GM10266 (cell line): ENCODE results near the gene QRICH1.

ENCODE experiments used
- DNase-seq: peaks from one replicate; pipeline ENCODE4 v3.0.0; 2012; ENCODE audit errors: extremely low spot score
- TF ChIP-seq, protein P1 (sequence below): IDR thresholded peaks from 2 replicates; pipeline ENCODE4 v1.5.1; 2012; ENCODE audit warnings: mild to moderate bottlenecking, low read depth; ENCODE audit not compliant: control insufficient read depth, insufficient read depth; ENCODE audit errors: missing control alignments

Gene QRICH1

GRCh38 chr3:49020330-49021212 lies 73.3 kb downstream of the QRICH1 start:
- TF ChIP-seq, protein P1, sequence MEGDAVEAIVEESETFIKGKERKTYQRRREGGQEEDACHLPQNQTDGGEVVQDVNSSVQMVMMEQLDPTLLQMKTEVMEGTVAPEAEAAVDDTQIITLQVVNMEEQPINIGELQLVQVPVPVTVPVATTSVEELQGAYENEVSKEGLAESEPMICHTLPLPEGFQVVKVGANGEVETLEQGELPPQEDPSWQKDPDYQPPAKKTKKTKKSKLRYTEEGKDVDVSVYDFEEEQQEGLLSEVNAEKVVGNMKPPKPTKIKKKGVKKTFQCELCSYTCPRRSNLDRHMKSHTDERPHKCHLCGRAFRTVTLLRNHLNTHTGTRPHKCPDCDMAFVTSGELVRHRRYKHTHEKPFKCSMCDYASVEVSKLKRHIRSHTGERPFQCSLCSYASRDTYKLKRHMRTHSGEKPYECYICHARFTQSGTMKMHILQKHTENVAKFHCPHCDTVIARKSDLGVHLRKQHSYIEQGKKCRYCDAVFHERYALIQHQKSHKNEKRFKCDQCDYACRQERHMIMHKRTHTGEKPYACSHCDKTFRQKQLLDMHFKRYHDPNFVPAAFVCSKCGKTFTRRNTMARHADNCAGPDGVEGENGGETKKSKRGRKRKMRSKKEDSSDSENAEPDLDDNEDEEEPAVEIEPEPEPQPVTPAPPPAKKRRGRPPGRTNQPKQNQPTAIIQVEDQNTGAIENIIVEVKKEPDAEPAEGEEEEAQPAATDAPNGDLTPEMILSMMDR, result peak; percentile 17
- DNase-seq, result peak; percentile 77

DNA sequence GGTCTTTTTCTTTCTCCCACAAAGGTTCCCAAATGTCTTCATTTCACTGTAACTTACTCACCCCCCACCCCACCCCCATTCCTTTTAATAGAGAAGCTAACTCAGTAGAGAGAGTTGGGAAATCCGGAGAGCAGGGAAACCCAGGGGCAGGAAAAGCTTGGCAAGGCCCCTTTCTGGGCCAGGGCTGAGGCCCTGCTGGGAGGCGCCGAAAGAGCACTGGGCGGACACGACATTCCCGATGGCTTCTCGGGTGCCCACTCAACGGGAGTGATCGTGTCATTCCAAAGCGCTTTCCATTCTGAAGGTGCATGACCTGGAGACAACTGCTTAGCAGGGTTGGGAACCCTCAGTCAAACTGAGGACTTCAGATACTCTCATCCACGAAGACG lies 73.9 kb downstream of the QRICH1 start:
- DNase-seq, result no peak
- TF ChIP-seq, protein P1, result no peak

DNA sequence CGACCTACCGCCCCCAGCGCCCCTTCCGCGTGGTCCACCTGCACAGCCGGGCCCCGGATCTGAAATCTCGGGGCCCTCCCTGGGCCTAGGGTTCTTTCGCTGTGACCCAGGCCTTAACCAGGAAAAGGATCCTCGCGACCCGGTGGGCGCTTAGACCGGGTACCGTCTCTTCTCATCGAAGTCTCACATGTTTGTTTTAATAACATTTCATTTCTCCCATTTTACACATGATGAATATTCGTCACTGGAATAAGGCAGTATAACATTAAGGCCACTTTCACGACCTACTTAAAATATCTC lies 75.2 kb downstream of the QRICH1 start:
- no peak for DNase-seq
- TF ChIP-seq, protein P1, result no peak

DNA sequence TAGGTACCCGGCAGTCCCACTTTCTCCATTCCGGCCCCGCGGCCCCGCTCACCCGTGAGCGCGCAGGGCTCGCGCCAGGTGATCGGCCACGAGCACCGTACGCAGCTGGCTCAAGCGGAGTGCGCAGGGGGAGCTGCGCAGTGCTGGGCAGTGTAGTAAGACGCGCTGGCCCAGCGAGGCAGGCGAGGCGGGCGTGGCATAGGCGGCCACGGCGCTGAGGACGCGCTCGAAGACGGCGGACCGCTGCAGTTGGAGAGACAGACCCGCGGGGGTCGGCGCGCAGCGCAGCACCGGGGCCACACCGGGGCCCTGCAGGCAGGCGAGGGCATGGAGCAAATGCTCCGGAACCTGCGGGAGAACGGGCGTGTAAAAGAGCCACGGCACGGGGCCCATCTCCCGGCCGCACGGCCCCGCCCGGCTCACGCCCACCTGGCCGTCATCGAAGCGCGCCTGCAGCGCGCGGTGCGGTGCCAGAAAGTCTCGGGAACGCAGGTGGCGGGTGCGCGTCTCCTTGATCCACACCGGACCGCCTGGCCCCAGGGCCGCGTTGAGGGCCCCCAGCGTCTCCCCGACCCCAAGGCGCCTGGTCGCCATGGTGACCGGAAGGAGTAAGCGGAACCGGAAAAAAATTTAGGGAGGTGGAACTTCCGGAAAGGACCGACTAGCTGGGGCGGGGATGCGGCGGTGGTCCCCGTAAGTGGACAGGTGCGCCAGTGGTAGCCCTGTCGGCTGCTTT lies 75.7 kb downstream of the QRICH1 start, which contains the start of gene DALRD3:
TSS of gene DALRD3 (minus strand) at position 610 of the 736 bp plus-strand sequence. CDS start at position 594, 16 bp downstream.
- TF ChIP-seq, protein P1, result no peak
- peak; percentile 89 for DNase-seq

DNA sequence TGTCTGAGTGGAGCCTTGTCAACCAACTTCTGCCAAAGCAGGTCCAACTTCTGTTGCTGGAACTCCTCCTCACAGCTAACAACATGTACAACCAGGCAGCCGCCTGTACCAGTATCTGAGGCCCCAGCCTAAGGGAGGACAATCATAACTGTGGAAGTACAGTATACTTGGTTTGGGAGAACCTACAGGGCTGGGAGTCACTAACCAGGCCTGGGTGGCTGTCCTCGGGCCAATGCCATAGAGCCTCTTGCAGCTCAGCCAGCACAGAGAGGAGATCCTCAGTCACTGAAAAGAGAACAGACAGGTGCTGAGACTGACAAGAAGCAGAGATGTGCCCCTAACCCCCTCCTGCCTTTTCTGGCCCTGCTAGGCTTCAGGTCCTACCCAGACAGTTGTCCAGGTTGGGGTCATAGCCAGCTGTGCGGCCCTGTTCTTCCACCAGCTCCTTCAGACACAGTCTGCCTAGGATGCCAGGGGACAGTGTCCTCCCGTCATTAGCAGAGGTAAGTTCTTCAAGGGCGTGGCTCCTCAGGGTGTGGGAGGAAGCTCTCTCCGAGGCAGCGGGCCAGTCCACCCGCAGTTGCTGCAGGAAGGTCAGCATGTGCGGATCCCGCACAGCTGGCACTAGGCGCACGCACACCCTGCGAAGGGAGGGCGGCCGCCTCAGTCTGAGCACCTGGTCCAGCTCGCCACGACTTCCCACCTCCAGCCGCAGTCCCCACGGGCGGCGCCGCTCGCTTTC lies 76.5 kb downstream of the QRICH1 start:
- TF ChIP-seq, protein P1, result no peak
- DNase-seq, result no peak

DNA sequence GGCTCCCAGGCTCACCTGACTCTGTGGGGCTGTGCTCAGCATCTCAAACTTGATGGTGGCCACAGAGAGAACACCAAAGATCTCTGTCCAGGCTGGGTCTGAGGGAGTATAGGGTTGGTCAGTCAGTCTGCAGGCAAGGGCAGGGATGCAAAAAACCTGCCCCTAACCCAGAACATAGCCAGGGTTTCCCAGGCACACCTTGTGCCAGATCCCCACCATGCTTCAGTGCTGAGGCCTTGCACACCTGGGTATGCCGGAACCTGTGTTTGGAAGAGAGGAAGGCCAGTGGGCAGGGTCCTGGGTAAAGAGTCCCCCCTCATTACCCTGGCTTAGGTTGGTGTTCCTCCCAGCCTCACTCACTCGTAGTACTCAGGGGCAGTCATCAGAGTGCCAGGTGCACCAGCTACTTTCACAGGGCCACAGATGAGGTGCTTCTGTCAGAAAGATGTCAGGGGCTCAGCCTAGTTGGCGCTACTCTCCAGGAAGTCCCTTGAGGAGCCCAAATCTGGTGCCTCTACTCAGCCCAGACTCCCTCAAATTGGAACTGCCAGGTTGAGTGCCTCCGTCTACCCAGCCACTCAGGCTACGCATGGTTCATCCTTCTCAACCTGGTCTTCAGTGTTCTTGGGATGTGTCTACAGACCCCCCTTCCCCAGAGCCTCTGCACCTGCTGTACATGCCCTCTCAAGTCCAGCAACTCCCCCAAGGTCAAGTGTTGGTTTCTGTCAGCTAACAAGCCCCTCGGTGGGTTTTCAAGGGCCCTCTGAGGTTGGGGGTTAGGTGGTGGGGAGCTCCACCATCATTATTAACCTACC lies 77.2 kb downstream of the QRICH1 start:
- TF ChIP-seq, protein P1, result no peak

More for the DNA sequence above, 77.2 kb downstream of the QRICH1 start:
- DNase-seq, result no peak
